ENCODE measurements around the gene PTN.
"Not testable (repeated sequence)": the region's sequence is repeated elsewhere in the genome, so short reads cannot be mapped to it uniquely, and the experiment has no call there.

PTN gene

GRCh38 chr7:137206770-137207169 is 136.8 kb downstream of the PTN start:
- H3K27ac Mint-ChIP-seq, result no peak overlapping the region
- no peak for DNase-seq
- H3K4me1 Mint-ChIP-seq (ENCODE audit: low read depth), result no peaks in the 10 kb centered on the region
- H3K36me3 Mint-ChIP-seq (ENCODE audit: low read depth), result no peaks in the 10 kb centered on the region
- peaks cover 13% of the 10 kb centered on the region for H3K9me3 Mint-ChIP-seq
- H3K4me3 Mint-ChIP-seq, result no peak overlapping the region
- H3K27me3 Mint-ChIP-seq, result no peaks in the 10 kb centered on the region

- Mint-ChIP-seq H3K27me3 (no peaks in the 10 kb centered on the region), H3K9me3 (peaks cover 16% of the 10 kb centered on the region), H3K27ac (no peak overlapping the region), H3K36me3 (ENCODE audit: low read depth) (no peaks in the 10 kb centered on the region), H3K4me3 (no peak overlapping the region), H3K4me1 (ENCODE audit: low read depth) (no peaks in the 10 kb centered on the region)
- no peak for DNase-seq
Measured at GRCh38 chr7:137204246-137204645, 139.3 kb downstream of the PTN start.

- Mint-ChIP-seq H3K9me3 (peaks cover 14% of the 10 kb centered on the region), H3K27ac (no peak overlapping the region), H3K27me3 (no peaks in the 10 kb centered on the region), H3K36me3 (ENCODE audit: low read depth) (no peaks in the 10 kb centered on the region), H3K4me3 (no peak overlapping the region), H3K4me1 (ENCODE audit: low read depth) (no peaks in the 10 kb centered on the region)
- no peak for DNase-seq
Measured at GRCh38 chr7:137203351-137203750, 140.2 kb downstream of the PTN start.

GRCh38 chr7:137196648-137197047 is 146.9 kb downstream of the PTN start:
- Mint-ChIP-seq H3K4me1 (ENCODE audit: low read depth) (no peaks in the 10 kb centered on the region), H3K36me3 (ENCODE audit: low read depth) (no peaks in the 10 kb centered on the region), H3K4me3 (no peak overlapping the region), H3K9me3 (peaks cover 5% of the 10 kb centered on the region), H3K27ac (no peak overlapping the region), H3K27me3 (no peaks in the 10 kb centered on the region)
- no peak for DNase-seq

GRCh38 chr7:137195996-137196395 is 147.5 kb downstream of the PTN start:
- H3K27ac Mint-ChIP-seq, result no peak overlapping the region
- no peaks in the 10 kb centered on the region for H3K36me3 Mint-ChIP-seq (ENCODE audit: low read depth)
- no peaks in the 10 kb centered on the region for H3K27me3 Mint-ChIP-seq
- H3K4me3 Mint-ChIP-seq, result no peak overlapping the region
- no peak for DNase-seq
- H3K9me3 Mint-ChIP-seq, result peaks cover 5% of the 10 kb centered on the region
- H3K4me1 Mint-ChIP-seq (ENCODE audit: low read depth), result no peaks in the 10 kb centered on the region

GRCh38 chr7:137181619-137182018 is 161.9 kb downstream of the PTN start:
- not testable (repeated sequence) for H3K27me3 Mint-ChIP-seq; H3K36me3 Mint-ChIP-seq (ENCODE audit: low read depth); H3K4me1 Mint-ChIP-seq (ENCODE audit: low read depth); H3K4me3 Mint-ChIP-seq; H3K9me3 Mint-ChIP-seq; H3K27ac Mint-ChIP-seq; DNase-seq
